Activated CD8-positive, alpha-beta memory T cell treated with anti-CD3 and anti-CD28 coated beads, Interleukin-2, amount 50 U/mL, for 1 hour (primary cell): ENCODE data around the gene ISM2.
"Not testable (repeated sequence)": the region's sequence is repeated elsewhere in the genome, so short reads cannot be mapped to it uniquely, and the experiment has no call there.

Experiments
- DNase-seq: peaks from one replicate; pipeline ENCODE4 v3.0.0-alpha.2; 2020; ENCODE audit errors: extremely low read depth

ISM2 gene

DNA sequence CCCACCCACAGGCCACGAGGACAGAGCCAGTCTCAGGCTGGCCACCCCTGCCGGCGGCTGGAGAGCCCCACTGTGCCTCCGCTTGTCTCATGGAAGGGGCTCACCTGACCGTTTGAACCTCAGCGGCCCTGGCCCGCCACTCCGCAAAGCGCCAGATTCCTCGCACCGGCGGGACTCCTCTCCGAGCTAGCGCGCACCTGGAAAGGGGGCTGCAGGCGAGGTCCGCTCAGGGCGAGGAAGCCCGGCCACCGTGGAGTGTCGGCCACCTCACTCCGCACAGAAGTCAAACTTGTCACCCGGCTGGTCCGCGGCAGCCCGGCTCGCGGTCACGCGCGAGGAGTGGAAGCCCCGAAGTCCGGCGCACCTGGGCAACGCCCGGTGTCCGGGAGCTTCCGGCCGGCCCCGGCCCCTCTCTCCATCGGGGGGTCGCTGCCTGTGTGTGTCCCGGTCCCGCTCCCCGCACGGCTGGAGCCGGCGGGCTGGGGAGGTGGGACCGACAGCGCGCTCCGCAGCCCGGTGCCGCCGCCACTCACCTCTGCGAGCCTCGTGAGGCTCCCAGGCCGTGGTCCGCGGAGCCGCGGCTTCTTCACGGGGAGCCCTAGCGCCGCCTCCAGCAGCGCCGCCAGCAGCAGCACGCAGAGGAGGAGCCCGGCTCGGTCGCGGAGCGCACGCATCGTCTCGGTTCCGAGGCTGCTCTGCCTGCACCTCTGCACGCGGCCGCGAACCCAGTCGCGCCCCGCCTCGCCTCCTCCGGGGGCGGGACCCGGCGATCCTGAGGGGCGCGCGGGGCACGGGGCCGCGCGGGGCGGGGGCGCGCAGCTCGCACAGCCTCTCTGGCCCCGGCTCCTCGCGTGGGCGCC, at the start of gene ISM2:
Gene ISM2, minus strand, starts transcription at position 697 of the 860 bp plus-strand sequence. Its CDS starts 23 bp downstream, at position 674.
- DNase-seq = no peak

DNA sequence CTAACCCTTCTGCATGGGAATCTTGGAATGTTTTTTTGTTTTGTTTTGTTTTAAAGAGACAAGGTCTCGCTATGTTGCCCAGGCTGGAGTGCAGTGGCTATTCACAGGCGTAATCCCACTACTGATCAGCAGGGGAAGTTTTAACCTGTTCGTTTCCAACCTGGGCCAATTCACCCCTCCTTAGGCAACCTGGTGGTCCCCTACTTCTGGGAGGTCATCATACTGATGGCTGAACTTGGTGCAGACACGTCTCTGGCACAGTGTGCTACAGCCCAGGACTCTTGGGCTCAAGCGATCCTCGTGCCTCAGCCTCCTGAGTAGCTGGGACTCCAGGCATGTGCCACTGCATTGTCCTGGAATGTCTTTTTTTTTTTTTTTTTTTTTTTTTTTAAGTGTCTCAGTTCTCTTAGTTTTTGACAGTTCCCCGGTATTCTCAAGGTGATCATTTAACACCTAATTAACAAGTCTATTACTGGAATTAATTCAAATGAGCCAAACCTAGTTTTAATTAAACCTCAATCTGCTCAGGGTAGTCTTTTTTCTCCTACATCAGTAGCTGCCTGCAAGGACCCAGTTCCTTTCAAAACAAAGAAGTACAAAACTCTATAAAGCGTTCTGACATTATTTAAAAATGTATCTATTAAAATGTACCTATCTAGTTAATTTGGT, 49.0 kb upstream of the ISM2 start:
- no peak for DNase-seq

DNA sequence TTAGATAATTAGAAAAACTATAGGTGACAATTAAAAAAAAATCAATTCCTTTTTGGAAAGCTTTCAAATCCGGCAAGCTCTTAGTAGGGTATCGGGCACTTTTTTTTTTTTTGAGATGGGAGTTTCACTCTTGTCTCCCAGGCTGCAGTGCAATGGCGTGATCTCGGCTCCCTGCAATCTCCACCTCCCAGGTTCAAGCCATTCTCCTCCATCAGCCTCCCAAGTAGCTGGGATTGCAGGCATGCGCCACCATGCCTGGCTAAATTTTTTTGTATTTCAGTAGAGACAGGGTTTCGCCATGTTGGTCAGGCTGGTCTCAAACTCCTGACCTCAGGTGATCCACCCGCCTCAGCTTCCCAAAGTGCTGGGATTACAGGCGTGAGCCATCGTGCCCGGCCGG, 46.6 kb upstream of the ISM2 start:
- DNase-seq = not testable (repeated sequence)

DNA sequence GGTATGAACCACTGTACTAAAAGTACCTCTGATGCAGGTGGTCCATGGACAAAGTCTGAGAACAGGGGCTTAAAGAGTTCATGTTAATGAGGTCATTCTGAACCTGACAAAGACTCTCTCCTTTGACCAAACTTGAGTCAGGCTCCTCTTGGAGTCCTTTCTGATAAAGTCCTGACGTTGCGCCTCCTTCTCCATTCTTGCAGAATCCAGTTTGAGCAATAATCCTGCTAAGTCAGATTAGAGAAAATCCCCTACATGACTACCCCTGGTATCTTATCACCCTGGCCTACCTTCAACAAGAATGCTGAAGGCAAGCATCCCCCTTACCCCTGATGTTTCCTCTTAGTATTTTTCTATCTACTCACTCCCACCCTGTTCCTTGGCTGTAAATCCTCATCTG, 46.0 kb upstream of the ISM2 start:
- DNase-seq = no peak

DNA sequence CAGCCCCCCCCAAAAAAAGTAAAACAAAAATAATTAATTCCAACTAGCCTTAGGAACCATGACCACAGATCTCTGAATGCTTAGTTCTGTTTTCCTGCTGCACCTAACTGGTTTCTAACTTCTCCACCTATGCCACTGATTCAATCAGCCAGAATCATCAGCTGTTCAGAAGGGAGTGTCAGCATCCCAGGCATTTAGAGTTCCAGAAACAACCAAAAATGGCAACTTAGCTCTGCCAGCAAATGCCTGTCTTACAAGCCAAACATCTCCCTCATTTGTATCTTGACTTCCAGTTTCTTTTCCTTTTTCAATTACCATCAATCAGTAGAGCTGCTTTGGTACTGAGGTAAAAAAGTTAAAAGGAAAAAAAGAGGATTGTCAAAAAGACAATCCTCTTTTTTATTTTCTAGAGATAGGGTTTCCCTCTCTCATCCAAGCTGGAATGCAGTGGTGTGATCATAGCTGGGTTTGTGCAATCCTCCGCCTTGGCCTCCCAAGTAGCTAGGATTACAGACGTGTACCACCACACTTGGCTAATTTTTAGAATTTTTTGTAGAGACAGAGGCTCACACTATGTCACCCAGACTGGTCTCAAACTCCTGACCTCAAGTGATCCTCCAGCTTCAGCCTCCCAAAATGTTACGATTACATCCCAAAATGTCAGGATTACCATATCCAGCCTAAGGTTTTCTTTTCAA, 45.2 kb upstream of the ISM2 start:
- DNase-seq = no peak

DNA sequence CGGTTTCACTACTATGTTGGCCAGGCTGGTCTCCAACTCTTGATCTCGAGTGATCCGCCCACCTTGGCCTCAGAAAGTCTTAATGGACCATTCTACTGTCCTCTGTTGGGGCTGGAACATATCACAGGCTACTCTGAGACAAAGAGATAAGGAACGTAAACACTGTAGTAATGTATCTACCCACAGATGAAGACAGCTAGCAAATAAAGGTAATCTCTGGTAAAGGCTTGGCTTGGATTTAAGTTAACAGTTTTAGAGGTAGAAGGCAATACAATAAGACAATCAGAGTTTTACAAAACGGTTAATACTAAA, 44.6 kb upstream of the ISM2 start:
- DNase-seq = no peak

DNA sequence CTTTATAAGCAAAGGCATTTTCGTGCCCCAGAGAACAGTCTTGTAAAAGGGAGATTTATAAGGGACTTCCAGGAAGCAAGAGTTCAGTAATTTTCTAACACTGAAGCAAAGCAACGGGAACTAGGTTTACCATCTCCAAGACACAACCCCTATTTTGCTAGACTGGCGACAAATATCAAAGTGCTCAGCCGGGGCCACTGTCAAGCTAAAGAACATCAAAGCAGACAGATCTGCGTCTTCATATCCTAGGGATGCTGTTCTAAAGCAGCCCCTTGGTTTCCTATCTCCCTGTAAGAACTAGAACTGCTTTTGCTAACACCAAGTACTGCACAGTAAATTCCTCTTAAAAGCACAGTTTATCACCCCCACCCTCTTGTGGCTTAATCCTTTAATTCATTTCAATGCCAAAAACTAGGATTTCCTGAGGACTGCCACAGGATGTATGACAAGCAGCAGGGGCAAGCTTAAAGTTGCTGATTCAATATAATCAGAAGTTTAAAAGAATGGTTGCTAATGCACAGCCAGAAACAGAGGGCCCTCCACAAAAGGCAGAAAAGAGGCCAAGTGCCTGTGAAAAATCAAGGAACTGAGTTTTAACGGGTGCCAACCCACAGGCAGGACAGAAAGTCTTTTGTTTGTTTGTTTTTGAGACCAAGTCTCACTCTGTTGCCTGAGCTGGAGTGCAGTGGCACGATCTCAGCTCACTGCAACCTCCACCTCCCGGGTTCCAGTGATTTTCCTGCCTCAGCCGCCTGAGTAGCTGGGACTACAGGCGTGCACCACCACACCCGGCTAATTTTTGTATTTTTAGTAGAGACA, 44.0 kb upstream of the ISM2 start:
- DNase-seq = no peak

DNA sequence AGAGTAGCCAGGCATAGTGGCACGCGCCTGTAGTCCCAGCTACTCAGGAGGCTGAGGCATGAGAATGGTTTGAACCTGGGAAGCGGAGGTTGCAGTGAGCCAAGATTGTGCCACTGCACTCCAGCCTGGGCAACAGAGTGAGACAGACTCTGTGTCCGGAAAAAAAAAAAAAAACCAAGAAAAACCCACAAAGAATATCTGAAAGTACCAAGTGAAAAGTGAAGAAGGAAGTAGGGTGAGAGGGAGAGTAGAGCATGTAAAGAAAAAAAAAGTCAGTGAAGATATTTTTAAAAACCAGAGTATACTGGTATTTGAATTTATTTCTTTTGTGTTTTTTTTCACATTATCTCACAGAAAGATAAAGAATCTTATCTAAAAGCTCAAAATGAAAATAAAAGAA, 43.3 kb upstream of the ISM2 start:
- DNase-seq = no peak

DNA sequence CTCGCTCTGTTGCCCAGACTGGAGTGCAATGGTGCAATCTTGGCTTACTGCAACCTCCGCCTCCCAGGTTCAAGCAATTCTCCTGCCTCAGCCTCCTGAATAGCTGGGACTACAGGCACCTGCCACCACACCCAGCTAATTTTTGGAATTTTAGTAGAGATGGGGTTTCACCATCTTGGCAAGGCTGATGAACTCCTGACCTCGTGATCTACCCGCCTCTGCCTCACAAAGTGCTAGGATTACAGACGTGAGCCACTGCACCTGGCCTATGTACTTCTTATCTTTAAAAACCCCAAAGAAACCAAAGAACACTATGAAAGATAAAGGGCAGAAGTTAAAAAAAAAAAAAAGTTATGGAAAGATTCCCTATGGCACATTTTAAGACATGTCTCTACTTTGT, 38.3 kb upstream of the ISM2 start:
- DNase-seq = not testable (repeated sequence)

DNA sequence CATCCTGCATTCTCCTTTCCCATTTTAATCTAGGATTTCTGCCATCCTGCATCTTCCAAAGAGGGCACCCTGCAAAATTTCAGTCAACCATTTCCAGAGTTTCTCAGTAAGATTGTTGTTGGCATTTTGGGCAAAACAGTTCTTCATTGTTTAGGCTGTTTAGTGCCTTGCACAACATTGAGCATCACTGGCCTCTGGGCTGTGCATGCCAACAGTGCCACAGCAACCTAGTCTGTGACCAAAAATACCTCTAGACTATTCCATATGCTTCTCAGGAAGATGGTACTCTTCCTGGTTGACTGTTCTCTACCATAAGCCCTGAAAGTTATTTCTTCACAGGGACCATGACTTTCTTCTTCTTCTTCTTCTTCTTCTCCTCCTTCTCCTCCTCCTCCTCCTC, 32.5 kb upstream of the ISM2 start:
- DNase-seq = no peak

DNA sequence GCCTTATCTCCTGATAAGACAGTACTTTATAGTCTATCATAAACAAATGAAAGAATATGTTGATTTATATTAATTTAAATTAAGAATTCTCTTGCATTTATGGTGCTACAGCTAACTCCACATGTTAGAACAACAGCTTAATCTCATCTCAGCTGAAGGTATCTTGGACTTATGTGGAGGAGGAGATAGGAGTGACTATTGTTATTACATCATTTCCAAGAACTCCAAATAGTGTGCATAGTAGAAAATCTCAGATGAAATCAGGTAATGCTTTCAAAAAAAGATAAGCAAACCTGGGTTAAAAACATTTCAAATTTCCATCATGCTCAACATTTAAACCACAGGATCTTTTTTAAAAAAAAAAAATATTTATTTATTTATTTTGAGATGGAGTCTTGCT, 31.3 kb upstream of the ISM2 start:
- no peak for DNase-seq

DNA sequence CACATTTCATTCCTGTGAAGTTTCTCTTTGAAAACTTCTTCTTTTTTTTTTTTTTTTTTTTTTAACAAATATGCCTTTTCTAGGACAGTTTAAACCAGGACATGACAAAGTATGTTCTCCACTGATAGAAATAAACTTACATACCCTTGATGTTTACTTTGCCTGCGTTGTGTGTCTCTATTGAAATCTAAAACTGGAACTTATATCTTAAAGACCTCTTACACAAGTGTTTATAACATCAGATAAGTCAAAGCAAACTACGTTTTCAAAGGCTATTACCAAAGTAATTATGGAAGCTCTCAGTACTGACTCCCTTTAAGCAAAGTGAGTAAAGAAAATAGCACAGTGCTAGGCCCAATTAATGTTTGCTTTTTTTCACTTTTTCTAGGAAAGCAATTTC, 30.6 kb upstream of the ISM2 start:
- DNase-seq = no peak

DNA sequence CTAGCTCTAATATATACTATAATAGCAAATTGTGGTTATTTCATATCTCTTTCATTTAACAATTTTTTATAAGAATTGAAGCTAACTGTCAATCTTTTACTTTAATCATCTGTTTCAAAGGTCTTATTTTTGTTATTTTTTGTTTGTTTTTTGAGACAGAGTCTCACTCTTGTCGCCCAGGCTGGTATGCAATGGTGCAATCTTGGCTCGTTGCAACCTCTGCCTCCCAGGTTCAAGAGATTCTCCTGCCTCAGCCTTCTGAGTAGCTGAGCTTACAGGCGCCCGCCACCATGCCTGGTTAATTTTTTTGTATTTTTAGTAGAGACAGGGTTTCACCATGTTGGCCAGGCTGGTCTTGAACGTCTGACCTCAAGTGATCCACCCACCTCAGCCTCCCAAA, 30.1 kb upstream of the ISM2 start:
- not testable (repeated sequence) for DNase-seq

DNA sequence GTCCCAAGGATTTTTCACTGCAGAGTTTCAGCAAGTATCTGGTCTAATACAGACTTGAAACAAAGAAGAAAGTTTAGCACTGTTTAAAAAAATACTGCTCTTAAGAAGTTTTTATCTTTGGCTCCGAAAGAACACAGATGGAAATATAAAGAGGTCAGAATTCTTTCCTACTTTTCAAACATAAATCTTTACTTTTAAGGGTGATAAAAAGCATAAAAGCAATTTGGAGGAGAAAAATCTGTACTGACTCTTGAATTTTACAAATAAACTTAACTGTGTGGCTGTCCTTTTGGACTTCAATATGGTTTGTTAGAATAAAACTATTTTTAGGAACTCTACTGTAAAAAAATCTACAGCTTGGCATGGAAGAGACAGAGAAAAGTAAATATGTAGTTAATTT, 27.6 kb upstream of the ISM2 start:
- no peak for DNase-seq

DNA sequence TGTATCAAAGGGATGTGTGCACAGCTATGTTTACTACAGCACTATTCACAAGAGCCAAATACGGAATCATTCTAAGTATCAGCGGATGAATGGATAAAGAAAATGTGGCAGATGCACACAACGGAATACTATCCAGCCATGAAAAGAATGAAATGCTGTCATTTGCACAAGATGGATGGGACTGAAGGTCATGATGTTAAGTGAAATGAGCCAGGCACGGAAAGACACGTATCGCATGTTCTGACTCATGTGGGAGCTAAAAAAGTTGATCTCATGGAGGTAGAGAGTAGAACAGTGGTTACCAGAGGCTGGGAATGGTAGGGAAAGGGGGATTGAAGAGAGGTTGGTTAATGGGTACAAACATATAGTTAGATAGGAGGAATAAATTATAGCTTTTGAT, 25.9 kb upstream of the ISM2 start:
- no peak for DNase-seq

DNA sequence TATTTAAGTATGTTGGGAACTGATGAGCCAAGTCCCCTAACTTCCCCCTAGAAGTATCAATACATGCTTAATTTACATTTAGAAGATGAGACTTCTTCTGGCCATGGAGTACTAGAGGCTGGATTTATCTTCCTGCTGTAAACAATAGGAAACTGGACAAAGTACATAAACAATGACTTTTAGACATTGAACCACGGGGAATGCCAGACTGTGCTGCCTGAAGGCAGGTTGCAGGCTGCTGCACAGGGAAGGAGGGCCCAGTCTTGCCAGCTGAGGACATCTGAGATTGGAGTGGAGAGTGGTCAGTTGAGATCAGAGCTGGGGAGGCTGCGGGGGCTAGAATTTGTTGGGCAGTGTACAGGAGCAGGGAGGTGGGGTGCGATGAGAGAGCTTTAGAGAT, 24.5 kb upstream of the ISM2 start:
- no peak for DNase-seq

DNA sequence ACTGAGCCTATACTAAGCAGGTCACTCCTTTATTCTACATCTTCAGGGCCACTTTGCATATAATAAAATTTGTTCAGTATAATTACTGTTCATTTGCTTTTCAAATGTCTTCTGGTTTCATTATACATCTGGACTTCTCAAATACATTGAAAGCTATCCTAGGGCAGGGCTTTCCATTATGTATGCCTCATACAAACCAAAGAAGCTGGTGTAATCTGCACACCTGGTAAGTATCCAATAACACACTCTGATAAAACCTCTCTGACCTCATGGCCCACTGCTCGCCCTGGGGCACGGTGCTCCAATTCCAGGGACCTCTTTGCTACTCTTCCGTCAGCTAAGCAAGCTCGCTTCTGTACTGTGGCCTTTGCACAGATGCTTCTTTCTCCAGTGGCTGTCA, 21.9 kb upstream of the ISM2 start:
- no peak for DNase-seq

DNA sequence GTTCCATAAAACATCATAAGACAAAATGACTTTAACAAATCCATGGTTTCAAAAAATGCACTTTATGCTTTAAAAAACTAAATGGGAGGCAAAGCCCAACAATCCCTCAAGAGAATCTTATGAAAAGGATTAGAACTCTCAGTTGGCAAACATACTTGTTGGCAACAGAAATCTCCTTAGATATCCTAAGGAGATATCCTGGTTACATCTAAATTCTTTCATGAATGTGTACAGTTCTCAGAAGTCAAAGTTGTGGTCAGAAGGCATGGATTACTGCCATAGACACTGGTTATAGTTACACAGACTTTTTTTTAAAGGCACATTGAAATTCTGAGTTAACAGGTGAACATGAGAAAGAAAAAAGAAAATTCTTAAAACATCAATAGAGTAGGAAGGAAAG, 17.5 kb upstream of the ISM2 start:
- no peak for DNase-seq

DNA sequence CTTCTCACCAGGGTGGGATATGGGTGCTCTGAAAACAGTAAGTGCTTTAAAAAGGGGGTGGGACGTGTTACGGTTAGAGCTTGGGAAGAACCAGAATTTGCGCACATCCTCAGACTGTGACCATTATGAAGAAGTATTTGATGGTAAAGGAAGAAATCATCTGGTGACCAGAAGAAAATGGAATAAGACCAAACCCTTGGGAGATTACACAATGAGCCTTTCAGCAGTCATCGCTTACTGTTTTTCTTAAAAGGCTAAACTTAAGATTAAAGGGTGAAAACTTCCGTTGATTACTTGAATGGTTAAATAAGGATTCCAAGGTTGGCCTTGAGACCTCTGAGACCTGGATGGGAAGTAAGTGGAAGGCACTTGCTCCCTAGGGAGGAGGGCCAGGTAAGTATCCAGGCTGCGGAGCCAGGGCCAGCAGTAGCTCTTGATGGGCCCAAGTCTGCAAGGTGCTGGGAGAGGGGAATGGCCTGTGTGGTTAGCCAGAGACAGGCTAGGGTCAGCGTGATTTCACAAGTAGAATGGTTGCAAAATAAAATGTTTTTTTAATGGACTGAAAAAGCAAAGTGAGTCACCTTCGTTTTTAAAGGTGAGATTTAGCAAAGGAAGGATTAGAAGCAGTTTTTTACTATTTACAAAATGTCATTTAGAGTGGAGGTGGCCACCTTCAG, 13.0 kb upstream of the ISM2 start:
- DNase-seq = no peak

DNA sequence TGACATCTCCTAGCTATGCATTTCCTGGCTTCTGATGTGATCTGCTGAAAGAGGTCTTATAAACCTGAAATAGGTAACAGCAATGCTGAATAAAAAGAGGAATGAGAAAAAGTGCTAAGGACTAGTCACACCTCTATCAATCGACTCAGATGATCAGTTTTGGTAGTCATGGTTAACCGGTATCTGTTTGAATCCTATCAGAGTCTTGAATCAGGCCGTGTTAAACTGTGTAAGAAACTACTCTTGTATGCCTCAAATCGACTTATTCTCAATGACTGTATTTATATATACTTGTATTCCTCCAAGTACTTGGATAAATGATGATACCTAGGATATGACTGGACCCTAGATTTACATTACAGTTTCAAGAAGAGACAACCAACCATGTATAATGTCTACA, 10.8 kb upstream of the ISM2 start:
- no peak for DNase-seq

DNA sequence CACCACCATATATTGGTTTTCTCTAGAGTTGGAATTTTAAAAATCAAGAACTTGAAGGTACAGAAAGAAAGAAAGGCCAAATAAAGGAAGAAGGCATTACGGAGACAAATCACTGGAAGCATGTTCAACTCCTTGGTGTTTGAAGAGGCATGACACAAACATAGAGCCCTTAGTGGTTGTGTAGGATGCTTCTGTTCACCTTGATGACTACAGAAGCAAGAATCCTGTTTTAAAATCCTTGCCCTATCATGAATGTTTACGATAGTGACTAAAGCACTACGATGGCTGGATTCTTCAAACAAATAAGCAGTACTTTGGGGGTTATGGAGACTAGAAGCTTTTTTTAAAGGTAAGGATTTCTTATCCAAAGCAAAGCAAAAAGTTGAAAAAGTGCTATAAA, 10.3 kb upstream of the ISM2 start:
- DNase-seq = no peak

DNA sequence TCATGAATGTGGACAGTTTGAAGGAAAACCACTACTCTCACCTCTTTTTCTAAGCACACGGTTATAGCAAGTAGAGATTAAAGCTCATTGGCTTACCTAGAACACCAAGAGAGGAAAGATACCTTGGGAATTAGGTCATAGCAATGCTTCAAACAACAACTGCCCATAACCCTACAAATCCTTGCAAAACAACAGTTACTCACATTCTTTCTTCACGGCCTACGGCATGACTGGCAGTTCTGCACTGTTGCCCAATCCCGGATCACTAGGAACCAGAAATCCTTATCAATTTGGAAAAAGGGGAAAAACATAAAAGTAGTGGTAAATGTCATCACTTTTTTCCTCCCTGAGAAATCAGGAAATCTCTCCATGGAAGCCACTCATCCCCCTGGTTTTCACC, 9.6 kb upstream of the ISM2 start:
- DNase-seq = no peak
